ENCODE data around the gene NLRP6.
"Not testable (repeated sequence)": the region's sequence is repeated elsewhere in the genome, so short reads cannot be mapped to it uniquely, and the experiment has no call there.

The NLRP6 gene

DNA sequence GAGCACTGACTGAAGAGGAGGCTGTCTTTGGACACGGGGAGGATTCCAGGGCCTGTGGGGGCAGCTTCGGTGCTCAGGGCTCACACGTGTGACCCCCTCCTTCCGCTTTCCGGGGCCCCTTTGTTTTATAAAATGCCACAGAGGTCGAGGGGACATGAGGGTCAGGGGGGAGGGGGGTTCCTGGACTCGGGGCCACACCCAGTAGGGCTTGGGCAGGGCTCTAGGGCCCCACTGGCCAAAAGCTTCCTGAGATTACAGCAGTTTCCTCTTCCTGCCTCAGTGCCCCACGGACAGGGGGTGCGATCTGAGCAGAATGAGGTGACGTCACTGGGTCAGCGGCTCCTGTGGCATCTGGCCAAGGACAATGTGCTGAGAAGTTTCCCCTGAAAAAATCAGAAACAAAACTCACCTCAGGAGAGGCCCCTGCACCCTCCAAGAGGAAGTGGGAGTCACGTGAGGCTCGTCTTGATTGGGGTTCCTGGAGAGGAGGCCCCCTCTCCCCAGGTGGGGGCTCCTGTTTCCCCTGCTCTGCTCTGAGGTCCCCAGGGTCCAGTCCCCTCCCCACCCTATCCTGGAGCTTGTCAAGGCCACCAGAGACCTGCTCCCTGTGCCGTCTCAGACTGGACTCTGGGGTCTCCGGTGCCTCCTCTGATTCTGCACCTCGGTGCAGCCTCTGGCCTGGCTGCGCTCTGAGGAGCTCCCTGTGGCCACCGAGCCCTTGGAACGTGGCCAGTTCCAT is 48.8 kb downstream of the NLRP6 start:
- DNase-seq (ENCODE audit: insufficient read length) (peak; percentile 73), FAIRE-seq (peak; percentile 98)
- no peak for TF ChIP-seq TAF1 (IDR thresholded peaks at IDR 0.05; ENCODE audit: borderline replicate concordance, low read depth, low read length)
- TF ChIP-seq POLR2A (IDR thresholded peaks at IDR 0.05; ENCODE audit: low read depth, low read length): 0 out of 2 replicates have a peak, but pooled peaks have one; percentile 20

DNA sequence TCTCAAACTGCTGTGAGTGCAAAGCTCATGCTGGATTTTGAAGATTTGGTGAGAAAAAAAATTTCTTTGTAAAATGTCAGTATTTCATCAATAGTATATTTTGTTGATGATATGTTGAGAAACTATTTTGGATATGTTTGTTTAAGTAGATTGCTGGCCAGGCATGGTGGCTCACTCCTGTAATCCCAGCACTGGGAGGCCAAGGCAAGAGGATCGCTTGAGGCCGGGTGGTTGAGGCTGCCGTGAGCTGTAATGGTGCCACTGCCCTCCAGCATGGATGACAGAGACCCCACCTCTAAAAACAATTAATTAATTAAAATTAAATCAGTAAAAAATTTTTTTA is 49.3 kb downstream of the NLRP6 start:
- FAIRE-seq: no peak
- no peak for DNase-seq (ENCODE audit: insufficient read length)
- TF ChIP-seq POLR2A (IDR thresholded peaks at IDR 0.05; ENCODE audit: low read depth, low read length) (no peak), TAF1 (IDR thresholded peaks at IDR 0.05; ENCODE audit: borderline replicate concordance, low read depth, low read length) (no peak), POLR2AphosphoS5 (IDR thresholded peaks at IDR 0.05; ENCODE audit: low read depth, low read length) (no peak)

- DNase-seq (ENCODE audit: insufficient read length) (no peak), FAIRE-seq (no peak)
These were observed 49.8 kb downstream of the NLRP6 start for GRCh38 chr11:328012-328411.

GRCh38 chr11:328516-329100 is 50.4 kb downstream of the NLRP6 start:
- not testable (repeated sequence) for DNase-seq (ENCODE audit: insufficient read length); FAIRE-seq

More at GRCh38 chr11:328012-328411, 49.8 kb downstream of the NLRP6 start:
- TF ChIP-seq POLR2AphosphoS5 (IDR thresholded peaks at IDR 0.05; ENCODE audit: low read depth, low read length): no peak
- no peak for TF ChIP-seq POLR2A (IDR thresholded peaks at IDR 0.05; ENCODE audit: low read depth, low read length)
- TF ChIP-seq TAF1 (IDR thresholded peaks at IDR 0.05; ENCODE audit: borderline replicate concordance, low read depth, low read length): no peak

GRCh38 chr11:329886-330253 is 51.7 kb downstream of the NLRP6 start:
- FAIRE-seq: peak; percentile 38
- DNase-seq (ENCODE audit: insufficient read length): no peak
- TF ChIP-seq TAF1 (IDR thresholded peaks at IDR 0.05; ENCODE audit: borderline replicate concordance, low read depth, low read length) (no peak), POLR2A (IDR thresholded peaks at IDR 0.05; ENCODE audit: low read depth, low read length) (0 out of 2 replicates have a peak, but pooled peaks have one; percentile 9), POLR2AphosphoS5 (IDR thresholded peaks at IDR 0.05; ENCODE audit: low read depth, low read length) (no peak)

DNA sequence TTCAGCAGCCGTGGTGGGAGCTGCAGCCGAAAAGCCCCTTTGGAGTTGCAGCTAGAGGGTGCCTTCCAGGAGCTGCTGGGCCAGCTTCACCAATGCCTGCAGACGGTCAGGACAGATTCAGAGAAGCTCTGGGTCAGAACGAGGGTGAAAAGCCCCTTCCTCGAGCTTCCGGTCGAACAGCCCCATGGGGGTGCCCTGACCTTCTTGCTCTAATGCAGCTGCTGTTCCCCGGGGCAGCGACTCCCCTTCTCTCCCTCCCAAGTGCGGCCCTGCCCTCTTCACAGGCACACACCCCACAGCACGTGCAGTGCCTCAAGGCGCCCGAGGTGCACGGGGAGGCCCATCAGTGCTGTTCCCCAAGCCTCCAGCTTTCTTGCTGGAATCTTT is 52.1 kb downstream of the NLRP6 start:
- DNase-seq (ENCODE audit: insufficient read length): no peak
- no peak for FAIRE-seq
- TF ChIP-seq TAF1 (IDR thresholded peaks at IDR 0.05; ENCODE audit: borderline replicate concordance, low read depth, low read length) (no peak), POLR2A (IDR thresholded peaks at IDR 0.05; ENCODE audit: low read depth, low read length) (no peak), POLR2AphosphoS5 (IDR thresholded peaks at IDR 0.05; ENCODE audit: low read depth, low read length) (no peak)

DNA sequence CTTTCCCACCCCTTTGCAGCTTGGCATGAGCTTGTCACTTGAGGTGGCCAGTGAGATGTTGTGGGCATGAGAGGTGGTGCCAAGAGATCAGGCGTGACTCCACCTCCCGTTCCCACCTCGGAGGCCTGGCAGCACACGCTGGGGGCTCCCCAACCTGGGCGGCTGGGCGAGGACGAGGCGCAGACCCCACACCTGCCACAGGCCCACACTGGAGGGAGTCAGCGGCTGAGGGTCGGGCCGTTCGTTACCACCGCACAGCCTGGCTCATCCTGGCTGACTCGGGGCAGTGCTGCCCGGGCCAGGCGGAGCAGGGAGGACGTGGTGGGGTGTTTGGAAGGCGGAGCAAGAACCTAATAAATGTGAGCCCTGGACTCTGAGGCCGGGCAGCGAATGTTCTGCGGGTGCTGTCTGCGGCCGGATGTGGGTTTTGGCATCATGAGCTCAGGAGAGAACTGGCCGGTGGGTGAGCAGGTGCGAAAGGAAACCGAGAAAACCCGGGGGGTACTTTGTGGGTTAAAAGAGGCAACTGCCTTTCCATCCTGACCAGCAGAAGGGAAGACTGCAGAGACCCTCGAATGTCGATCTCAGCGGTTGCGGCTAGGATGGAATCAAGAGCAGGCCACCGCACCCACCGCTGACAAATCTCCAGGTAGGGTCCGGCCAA is 52.6 kb downstream of the NLRP6 start:
- TF ChIP-seq POLR2A (IDR thresholded peaks at IDR 0.05; ENCODE audit: low read depth, low read length): no peak
- TF ChIP-seq TAF1 (IDR thresholded peaks at IDR 0.05; ENCODE audit: borderline replicate concordance, low read depth, low read length): no peak
- TF ChIP-seq POLR2AphosphoS5 (IDR thresholded peaks at IDR 0.05; ENCODE audit: low read depth, low read length): no peak
- FAIRE-seq (peak; percentile 85), DNase-seq (ENCODE audit: insufficient read length) (no peak)

DNA sequence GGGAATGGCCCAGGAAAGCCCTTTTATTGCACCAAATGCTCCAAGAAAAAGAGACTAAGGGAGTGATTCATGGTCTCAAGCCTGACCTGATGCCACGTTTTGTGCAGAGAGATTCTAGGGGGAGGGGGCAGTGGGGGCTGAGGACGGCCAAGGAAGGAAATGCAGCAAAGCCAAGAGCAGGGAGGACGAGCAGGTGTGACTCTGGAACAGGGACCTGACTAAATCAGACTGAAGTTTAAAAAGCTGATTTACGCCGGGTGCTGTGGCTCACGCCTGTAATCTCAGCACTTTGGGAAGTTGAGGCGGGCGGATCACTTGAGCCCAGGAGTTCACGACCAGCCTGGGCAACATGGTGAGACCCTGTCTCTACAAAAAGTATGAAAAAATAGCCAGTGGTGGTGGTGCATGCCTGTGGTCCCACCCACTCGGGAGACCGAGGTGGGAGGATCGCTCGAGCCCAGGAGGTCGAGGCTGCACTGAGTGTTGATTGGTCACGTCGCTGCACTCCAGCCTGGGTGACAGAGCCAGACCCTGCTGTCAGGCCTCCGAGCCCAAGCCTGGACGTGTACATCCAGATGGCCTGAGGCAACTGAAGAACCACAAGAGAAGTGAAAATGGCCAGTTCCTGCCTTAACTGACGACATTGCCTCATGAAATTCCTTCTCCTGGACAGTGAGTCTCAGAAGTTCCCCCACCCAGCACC is 53.3 kb downstream of the NLRP6 start:
- FAIRE-seq (peak; percentile 46), DNase-seq (ENCODE audit: insufficient read length) (no peak)
- TF ChIP-seq POLR2A (IDR thresholded peaks at IDR 0.05; ENCODE audit: low read depth, low read length): no peak
- no peak for TF ChIP-seq POLR2AphosphoS5 (IDR thresholded peaks at IDR 0.05; ENCODE audit: low read depth, low read length)
- no peak for TF ChIP-seq TAF1 (IDR thresholded peaks at IDR 0.05; ENCODE audit: borderline replicate concordance, low read depth, low read length)

GRCh38 chr11:332651-333480 is 54.7 kb downstream of the NLRP6 start:
- no peak for DNase-seq (ENCODE audit: insufficient read length)
- peak; percentile 50 for FAIRE-seq
- no peak for TF ChIP-seq POLR2A (IDR thresholded peaks at IDR 0.05; ENCODE audit: low read depth, low read length)
- TF ChIP-seq TAF1 (IDR thresholded peaks at IDR 0.05; ENCODE audit: borderline replicate concordance, low read depth, low read length): no peak
- TF ChIP-seq POLR2AphosphoS5 (IDR thresholded peaks at IDR 0.05; ENCODE audit: low read depth, low read length): no peak

DNA sequence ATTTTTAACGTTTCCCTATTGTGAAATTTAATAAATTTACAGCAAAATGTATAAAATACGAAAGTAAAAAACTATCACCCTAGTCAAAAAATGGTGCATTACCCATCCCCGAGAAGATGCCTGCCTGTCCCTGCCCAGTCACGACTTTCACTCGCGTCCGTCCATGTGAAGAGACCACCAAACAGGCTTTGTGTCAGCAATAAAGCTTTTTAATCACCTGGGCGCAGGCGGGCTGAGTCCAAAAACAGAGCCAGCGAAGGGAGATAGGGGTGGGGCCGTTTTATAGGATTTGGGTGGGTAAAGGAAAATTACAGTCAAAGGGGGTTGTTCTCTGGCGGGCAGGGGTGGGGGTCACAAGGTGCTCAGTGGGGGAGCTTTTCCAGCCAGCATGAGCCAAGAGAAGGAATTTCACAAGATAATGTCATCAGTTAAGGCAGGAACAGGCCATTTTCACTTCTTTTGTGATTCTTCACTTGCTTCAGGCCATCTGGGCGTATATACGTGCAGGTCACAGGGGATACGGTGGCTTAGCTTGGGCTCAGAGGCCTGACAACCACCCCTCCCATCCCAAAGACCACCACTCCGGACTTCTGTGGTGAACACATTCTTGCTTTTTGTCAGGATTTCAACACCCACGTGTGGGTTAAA is 55.5 kb downstream of the NLRP6 start:
- not testable (repeated sequence) for DNase-seq (ENCODE audit: insufficient read length); FAIRE-seq

Measured in GM12892 (cell line).